ENCODE data around the gene NFIC.
"Not testable (repeated sequence)": the region's sequence is repeated elsewhere in the genome, so short reads cannot be mapped to it uniquely, and the experiment has no call there.

Gene NFIC

DNA sequence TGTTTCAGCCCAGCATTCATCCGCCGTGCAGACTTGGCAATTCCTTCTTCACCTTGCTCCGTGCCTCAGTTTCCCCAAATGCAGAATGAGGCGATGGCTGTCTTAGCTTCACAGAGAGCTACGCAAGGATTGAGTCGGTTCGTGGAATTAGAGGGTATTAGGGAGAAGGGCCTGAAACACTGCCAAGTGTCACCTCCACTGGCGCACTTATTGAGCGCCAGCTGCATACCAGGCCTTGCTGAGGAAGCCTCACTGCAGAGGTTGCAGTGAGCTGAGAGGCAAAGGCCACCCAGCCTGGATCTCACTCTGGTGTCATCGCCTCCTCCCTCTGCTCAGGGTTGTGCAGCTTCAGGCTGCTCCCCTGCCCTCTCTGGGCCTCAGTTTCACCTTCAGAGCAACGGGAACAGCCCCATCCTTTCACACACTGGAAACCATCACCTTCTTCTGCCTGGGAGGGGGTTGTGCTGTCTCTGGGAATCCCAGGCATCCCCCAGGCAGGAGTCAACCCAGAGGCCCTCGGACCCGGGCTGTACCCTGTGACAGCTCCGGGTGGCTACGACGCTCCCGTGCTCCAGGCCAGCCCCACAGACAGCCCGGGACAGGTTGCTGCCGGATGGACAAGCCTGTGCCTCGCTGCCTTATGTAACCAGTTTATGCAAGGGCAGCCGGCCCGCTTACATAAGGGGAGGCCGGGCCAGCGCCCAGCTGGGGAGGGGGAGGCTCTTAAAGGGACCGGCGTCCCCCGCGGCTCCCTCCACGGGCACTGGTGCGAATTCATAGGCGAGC is 31.9 kb downstream of the NFIC start:
- H2AFZ ChIP-seq (ENCODE audit: low read depth, low read length), result no peak overlapping the region
- H3K9ac ChIP-seq (ENCODE audit: low read depth, low read length), result no peak overlapping the region
- peaks cover 43% of the 10 kb centered on the region for H4K20me1 ChIP-seq (ENCODE audit: insufficient read depth, low read length)
- ATAC-seq (ENCODE audit: insufficient read depth, low read depth), result no peak
- H3K27me3 ChIP-seq (ENCODE audit: insufficient read depth, low read length, poor library complexity), result no peaks in the 10 kb centered on the region
- TF ChIP-seq, protein P1, sequence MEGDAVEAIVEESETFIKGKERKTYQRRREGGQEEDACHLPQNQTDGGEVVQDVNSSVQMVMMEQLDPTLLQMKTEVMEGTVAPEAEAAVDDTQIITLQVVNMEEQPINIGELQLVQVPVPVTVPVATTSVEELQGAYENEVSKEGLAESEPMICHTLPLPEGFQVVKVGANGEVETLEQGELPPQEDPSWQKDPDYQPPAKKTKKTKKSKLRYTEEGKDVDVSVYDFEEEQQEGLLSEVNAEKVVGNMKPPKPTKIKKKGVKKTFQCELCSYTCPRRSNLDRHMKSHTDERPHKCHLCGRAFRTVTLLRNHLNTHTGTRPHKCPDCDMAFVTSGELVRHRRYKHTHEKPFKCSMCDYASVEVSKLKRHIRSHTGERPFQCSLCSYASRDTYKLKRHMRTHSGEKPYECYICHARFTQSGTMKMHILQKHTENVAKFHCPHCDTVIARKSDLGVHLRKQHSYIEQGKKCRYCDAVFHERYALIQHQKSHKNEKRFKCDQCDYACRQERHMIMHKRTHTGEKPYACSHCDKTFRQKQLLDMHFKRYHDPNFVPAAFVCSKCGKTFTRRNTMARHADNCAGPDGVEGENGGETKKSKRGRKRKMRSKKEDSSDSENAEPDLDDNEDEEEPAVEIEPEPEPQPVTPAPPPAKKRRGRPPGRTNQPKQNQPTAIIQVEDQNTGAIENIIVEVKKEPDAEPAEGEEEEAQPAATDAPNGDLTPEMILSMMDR (IDR thresholded peaks at IDR 0.05; ENCODE audit: borderline replicate concordance, extremely low read depth, low read length, poor library complexity, severe bottlenecking), result no peak
- TF ChIP-seq EZH2 (IDR thresholded peaks at IDR 0.05; ENCODE audit: borderline replicate concordance, low read depth, low read length, severe bottlenecking), result no peak
- no peak for DNase-seq
- no peaks in the 10 kb centered on the region for H3K4me1 ChIP-seq (ENCODE audit: insufficient read depth, low read length)
- peaks cover 11% of the 10 kb centered on the region for H3K36me3 ChIP-seq (ENCODE audit: insufficient read depth, low read length)
- no peak overlapping the region for H3K4me3 ChIP-seq (ENCODE audit: low read depth in 1 of 2, low read length in 2 of 2)
- H3K9me3 ChIP-seq (ENCODE audit: insufficient read depth, low read length, severe bottlenecking), result no peaks in the 10 kb centered on the region
- peaks cover 50% of the 10 kb centered on the region for H3K79me2 ChIP-seq (ENCODE audit: insufficient read depth, low read length)
- H3K4me2 ChIP-seq (ENCODE audit: insufficient read depth, low read length), result no peak overlapping the region
- no peak overlapping the region for H3K27ac ChIP-seq (ENCODE audit: low read length)

DNA sequence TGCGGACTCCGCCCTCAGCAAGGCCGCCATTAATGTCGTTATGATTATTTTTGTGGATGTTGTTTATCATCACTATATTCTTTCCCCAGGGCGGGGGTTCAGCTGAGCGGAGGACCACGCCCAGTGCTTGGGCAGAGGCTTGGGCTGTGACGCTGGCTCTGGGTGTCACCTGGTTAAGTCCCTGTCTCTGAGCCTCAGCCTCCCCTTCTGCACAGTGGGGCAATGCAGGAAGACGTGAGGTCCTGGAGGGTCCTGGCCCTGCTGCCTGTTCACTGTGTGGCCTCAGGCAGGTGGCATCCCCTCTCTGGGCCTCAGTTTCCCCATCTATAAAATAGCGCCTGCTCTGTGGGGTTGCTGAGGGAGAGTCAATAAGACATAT is 32.5 kb downstream of the NFIC start:
- H4K20me1 ChIP-seq (ENCODE audit: insufficient read depth, low read length), result peaks cover 45% of the 10 kb centered on the region
- peaks cover 51% of the 10 kb centered on the region for H3K79me2 ChIP-seq (ENCODE audit: insufficient read depth, low read length)
- no peak for ATAC-seq (ENCODE audit: insufficient read depth, low read depth)
- no peak overlapping the region for H3K9ac ChIP-seq (ENCODE audit: low read depth, low read length)
- peaks cover 11% of the 10 kb centered on the region for H3K36me3 ChIP-seq (ENCODE audit: insufficient read depth, low read length)
- DNase-seq, result no peak
- no peaks in the 10 kb centered on the region for H3K9me3 ChIP-seq (ENCODE audit: insufficient read depth, low read length, severe bottlenecking)
- H3K4me2 ChIP-seq (ENCODE audit: insufficient read depth, low read length), result no peak overlapping the region
- H3K4me1 ChIP-seq (ENCODE audit: insufficient read depth, low read length), result no peaks in the 10 kb centered on the region
- H3K4me3 ChIP-seq (ENCODE audit: low read depth in 1 of 2, low read length in 2 of 2), result no peak overlapping the region
- H2AFZ ChIP-seq (ENCODE audit: low read depth, low read length), result no peak overlapping the region
- H3K27ac ChIP-seq (ENCODE audit: low read length), result no peak overlapping the region
- TF ChIP-seq, protein P1 (IDR thresholded peaks at IDR 0.05; ENCODE audit: borderline replicate concordance, extremely low read depth, low read length, poor library complexity, severe bottlenecking), result no peak
- TF ChIP-seq EZH2 (IDR thresholded peaks at IDR 0.05; ENCODE audit: borderline replicate concordance, low read depth, low read length, severe bottlenecking), result no peak
- no peaks in the 10 kb centered on the region for H3K27me3 ChIP-seq (ENCODE audit: insufficient read depth, low read length, poor library complexity)

DNA sequence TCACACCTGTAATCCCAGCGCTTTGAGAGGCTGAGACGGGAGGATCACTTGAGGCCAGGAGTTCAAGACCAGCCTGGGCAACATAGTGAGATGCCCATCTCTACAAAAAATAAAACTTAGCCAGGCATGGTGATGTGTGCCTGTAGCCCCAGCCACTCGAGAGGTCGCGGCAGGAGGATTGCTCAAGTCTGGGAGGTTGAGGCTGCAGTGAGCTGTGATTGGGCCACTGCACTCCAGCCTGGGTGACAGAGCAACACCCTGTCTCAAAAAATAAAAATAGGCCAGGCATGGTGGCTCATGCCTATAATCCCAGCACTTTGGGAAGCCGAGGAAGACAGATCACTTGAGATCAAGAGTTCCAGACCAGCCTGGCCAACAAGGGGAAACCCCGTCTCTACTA is 32.9 kb downstream of the NFIC start:
- not testable (repeated sequence) for H3K9me3 ChIP-seq (ENCODE audit: insufficient read depth, low read length, severe bottlenecking); DNase-seq; H3K27me3 ChIP-seq (ENCODE audit: insufficient read depth, low read length, poor library complexity); H3K4me2 ChIP-seq (ENCODE audit: insufficient read depth, low read length); H3K4me1 ChIP-seq (ENCODE audit: insufficient read depth, low read length); H3K27ac ChIP-seq (ENCODE audit: low read length); H3K4me3 ChIP-seq (ENCODE audit: low read depth in 1 of 2, low read length in 2 of 2); ATAC-seq (ENCODE audit: insufficient read depth, low read depth); H3K9ac ChIP-seq (ENCODE audit: low read depth, low read length); H2AFZ ChIP-seq (ENCODE audit: low read depth, low read length)
- Histone ChIP-seq H3K36me3 (ENCODE audit: insufficient read depth, low read length) (peaks cover 11% of the 10 kb centered on the region), H3K79me2 (ENCODE audit: insufficient read depth, low read length) (peaks cover 51% of the 10 kb centered on the region), H4K20me1 (ENCODE audit: insufficient read depth, low read length) (peaks cover 45% of the 10 kb centered on the region)

DNA sequence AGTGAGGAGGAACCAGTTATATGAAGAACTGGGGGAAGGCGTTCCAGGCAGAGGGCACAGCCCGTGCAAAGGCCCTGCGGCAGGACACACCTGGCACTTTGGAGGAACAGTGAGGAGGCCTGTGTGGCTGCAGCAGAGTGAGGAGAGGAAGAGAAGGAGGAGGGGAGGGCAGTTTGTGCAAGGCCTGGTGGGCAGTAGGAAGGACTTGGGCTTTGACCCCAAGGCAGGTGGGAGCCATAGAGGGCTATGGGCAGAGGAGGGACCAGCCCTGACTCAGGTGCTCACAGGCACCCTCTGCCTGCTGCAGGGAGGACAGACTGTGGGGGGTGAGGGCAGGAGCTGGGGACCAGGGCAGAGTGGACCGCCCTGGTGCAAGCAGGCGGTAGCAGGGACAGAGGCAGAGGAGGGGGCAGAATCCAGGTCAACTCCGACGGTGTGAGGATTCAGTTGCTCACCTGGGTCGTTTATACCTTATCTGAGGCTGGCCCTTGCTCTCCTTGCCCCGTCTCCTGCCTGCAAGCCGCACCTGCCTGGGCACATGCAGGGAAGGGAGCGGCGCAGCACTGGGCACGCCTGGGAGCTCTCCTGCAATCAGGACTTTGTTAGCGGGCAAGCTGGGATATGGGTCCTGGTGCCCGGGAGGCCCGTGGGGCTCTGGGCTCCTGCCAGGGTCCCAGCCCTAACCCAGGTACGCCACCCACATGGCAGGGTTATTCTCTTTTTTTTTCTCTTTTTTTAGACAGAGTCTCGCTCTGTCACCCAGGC is 34.8 kb downstream of the NFIC start:
- Histone ChIP-seq H3K9ac (ENCODE audit: low read depth, low read length) (no peak overlapping the region), H3K27ac (ENCODE audit: low read length) (no peak overlapping the region), H3K9me3 (ENCODE audit: insufficient read depth, low read length, severe bottlenecking) (no peaks in the 10 kb centered on the region), H3K4me1 (ENCODE audit: insufficient read depth, low read length) (no peaks in the 10 kb centered on the region), H3K4me2 (ENCODE audit: insufficient read depth, low read length) (no peak overlapping the region), H3K36me3 (ENCODE audit: insufficient read depth, low read length) (peaks cover 7% of the 10 kb centered on the region), H3K27me3 (ENCODE audit: insufficient read depth, low read length, poor library complexity) (no peaks in the 10 kb centered on the region), H3K79me2 (ENCODE audit: insufficient read depth, low read length) (peaks cover 52% of the 10 kb centered on the region), H2AFZ (ENCODE audit: low read depth, low read length) (no peak overlapping the region), H3K4me3 (ENCODE audit: low read depth in 1 of 2, low read length in 2 of 2) (no peak overlapping the region), H4K20me1 (ENCODE audit: insufficient read depth, low read length) (peaks cover 43% of the 10 kb centered on the region)
- TF ChIP-seq, protein P1 (IDR thresholded peaks at IDR 0.05; ENCODE audit: borderline replicate concordance, extremely low read depth, low read length, poor library complexity, severe bottlenecking), result no peak
- TF ChIP-seq EZH2 (IDR thresholded peaks at IDR 0.05; ENCODE audit: borderline replicate concordance, low read depth, low read length, severe bottlenecking), result no peak
- DNase-seq, result no peak
- ATAC-seq (ENCODE audit: insufficient read depth, low read depth), result no peak; the same call in 2 of the 3 replicates

All from DND-41 (cell line).